RPMI7951 (cell line): Measurements from ENCODE around the gene JAK3. TPM values are rescaled to one million over a fixed set of nuclear protein-coding genes. Genes with fewer than 3 reads are reported as not detected.
"Not testable (repeated sequence)": the region's sequence is repeated elsewhere in the genome, so short reads cannot be mapped to it uniquely, and the experiment has no call there.

Experiments used
- DNase-seq: peaks from one replicate; pipeline ENCODE4 v3.0.0-alpha.2; 2012; ENCODE audit warnings: low read depth
- total RNA-seq: library from RNA; depleted of rRNA; stranded (reverse); fragments of >200 nt; shearing (Covaris generic); gene quantifications from 2 replicates; pipeline ENCODE4 v1.2.3, GENCODE V29; 2014

JAK3 gene
- total RNA-seq, 1 experiment from 2014 or later: 1.3 TPM

- peak; percentile 24 for DNase-seq
Observed at GRCh38 chr19:17803264-17803896, 44.4 kb downstream of the JAK3 start.

GRCh38 chr19:17802137-17802858, 45.5 kb downstream of the JAK3 start:
- no peak for DNase-seq

GRCh38 chr19:17798599-17798998, 49.2 kb downstream of the JAK3 start:
- not testable (repeated sequence) for DNase-seq

GRCh38 chr19:17797424-17798201, 50.2 kb downstream of the JAK3 start:
- peak; percentile 92 for DNase-seq

GRCh38 chr19:17796838-17797423, 50.9 kb downstream of the JAK3 start:
- DNase-seq: no peak

GRCh38 chr19:17796013-17796837, 51.6 kb downstream of the JAK3 start:
- no peak for DNase-seq

- DNase-seq: no peak
Observed at GRCh38 chr19:17795495-17795856, 52.3 kb downstream of the JAK3 start.

- peak; percentile 44 for DNase-seq
Observed at GRCh38 chr19:17794731-17795494, 52.9 kb downstream of the JAK3 start, which contains the start of gene B3GNT3. B3GNT3 (plus strand) TSS chr19:17795138; CDS start chr19:17807808, 12,670 bp downstream.

- no peak for DNase-seq
Observed at GRCh38 chr19:17794412-17794730, 53.4 kb downstream of the JAK3 start.

- no peak for DNase-seq
Observed at GRCh38 chr19:17790059-17790780, 57.6 kb downstream of the JAK3 start.

- DNase-seq: no peak
Observed at GRCh38 chr19:17788632-17789031, 59.1 kb downstream of the JAK3 start.

- DNase-seq: no peak
Observed at GRCh38 chr19:17787274-17787913, 60.4 kb downstream of the JAK3 start.

- peak; percentile 55 for DNase-seq
Observed at GRCh38 chr19:17784201-17785008, 63.4 kb downstream of the JAK3 start.

- DNase-seq: not testable (repeated sequence)
Observed at GRCh38 chr19:17783721-17784120, 64.1 kb downstream of the JAK3 start.

GRCh38 chr19:17780781-17781180, 67.0 kb downstream of the JAK3 start:
- no peak for DNase-seq

- DNase-seq: peak; percentile 46
Observed at GRCh38 chr19:17778968-17779929, 68.5 kb downstream of the JAK3 start.

- peak; percentile 59 for DNase-seq
Observed at GRCh38 chr19:17778251-17778967, 69.4 kb downstream of the JAK3 start.
